ENCODE data around the gene TAP2.
A peak's percentile ranks its signal among the peaks of the same experiment; 100 is the strongest.

Gene TAP2

GRCh38 chr6:32853541-32854375 lies 15.2 kb upstream of the TAP2 start, which contains the start of the genes PSMB9 and TAP1:
Gene PSMB9, plus strand, starts transcription at chr6:32854192. Its CDS starts 38 bp downstream, at chr6:32854230.
Gene TAP1, minus strand, starts transcription at chr6:32853704. Its CDS starts 68 bp downstream, at chr6:32853636.
- no peaks in the 10 kb centered on the region for H3F3A ChIP-seq (ENCODE audit: insufficient read depth, low read length)
- peak within 1 kb of the TSS; percentile 77 for H3K4me3 ChIP-seq (ENCODE audit: low read depth, low read length, poor library complexity, severe bottlenecking)
- H3K27ac ChIP-seq (ENCODE audit: low read depth, low read length, poor library complexity, severe bottlenecking) = peak within 1 kb of the TSS; percentile 76
- H4K20me1 ChIP-seq (ENCODE audit: insufficient read depth, low read length) = no peaks in the 10 kb centered on the region
- H3K27me3 ChIP-seq (ENCODE audit: insufficient read depth, low read length) = no peaks in the 10 kb centered on the region
- no peaks in the 10 kb centered on the region for H3K9me2 ChIP-seq (ENCODE audit: low read depth, low read length)
- H3K4me2 ChIP-seq (ENCODE audit: low read length) = peak within 1 kb of the TSS; percentile 98
- no peaks in the 10 kb centered on the region for H3K79me2 ChIP-seq (ENCODE audit: insufficient read depth, low read length)
- H3K36me3 ChIP-seq (ENCODE audit: insufficient read depth, low read length) = peaks cover 42% of the 10 kb centered on the region
- peaks cover 33% of the 10 kb centered on the region for H3K4me1 ChIP-seq (ENCODE audit: insufficient read depth, low read length, severe bottlenecking)
- peak within 1 kb of the TSS; percentile 84 for H3K9ac ChIP-seq (ENCODE audit: low read length)
- TF ChIP-seq CTCF (IDR thresholded peaks at IDR 0.05; ENCODE audit: low read length) (peak; percentile 80), EZH2 (IDR thresholded peaks at IDR 0.05; ENCODE audit: borderline replicate concordance, low read length) (no peak)
- no peaks in the 10 kb centered on the region for H3K9me3 ChIP-seq (ENCODE audit: low read length)
- H2AFZ ChIP-seq (ENCODE audit: low read length) = no peak within 1 kb of the TSS

GRCh38 chr6:32852844-32853540 lies 14.5 kb upstream of the TAP2 start:
- TF ChIP-seq CTCF (IDR thresholded peaks at IDR 0.05; ENCODE audit: low read length) (no peak), EZH2 (IDR thresholded peaks at IDR 0.05; ENCODE audit: borderline replicate concordance, low read length) (no peak)
- no peak overlapping the region for H2AFZ ChIP-seq (ENCODE audit: low read length)
- H3K27me3 ChIP-seq (ENCODE audit: insufficient read depth, low read length) = no peaks in the 10 kb centered on the region
- H3K36me3 ChIP-seq (ENCODE audit: insufficient read depth, low read length) = peaks cover 42% of the 10 kb centered on the region
- peak overlapping the region; percentile 77 for H3K4me3 ChIP-seq (ENCODE audit: low read depth, low read length, poor library complexity, severe bottlenecking)
- no peaks in the 10 kb centered on the region for H4K20me1 ChIP-seq (ENCODE audit: insufficient read depth, low read length)
- H3K27ac ChIP-seq (ENCODE audit: low read depth, low read length, poor library complexity, severe bottlenecking) = peak overlapping the region; percentile 55
- H3K4me1 ChIP-seq (ENCODE audit: insufficient read depth, low read length, severe bottlenecking) = peaks cover 33% of the 10 kb centered on the region
- peak overlapping the region; percentile 98 for H3K4me2 ChIP-seq (ENCODE audit: low read length)
- peak overlapping the region; percentile 84 for H3K9ac ChIP-seq (ENCODE audit: low read length)
- H3K79me2 ChIP-seq (ENCODE audit: insufficient read depth, low read length) = no peaks in the 10 kb centered on the region
- H3F3A ChIP-seq (ENCODE audit: insufficient read depth, low read length) = no peaks in the 10 kb centered on the region
- H3K9me2 ChIP-seq (ENCODE audit: low read depth, low read length) = no peaks in the 10 kb centered on the region
- no peaks in the 10 kb centered on the region for H3K9me3 ChIP-seq (ENCODE audit: low read length)

GRCh38 chr6:32852018-32852843 lies 13.7 kb upstream of the TAP2 start:
- no peak overlapping the region for H2AFZ ChIP-seq (ENCODE audit: low read length)

More at GRCh38 chr6:32852018-32852843, 13.7 kb upstream of the TAP2 start:
- Histone ChIP-seq H3K9me2 (ENCODE audit: low read depth, low read length) (no peaks in the 10 kb centered on the region), H3K4me1 (ENCODE audit: insufficient read depth, low read length, severe bottlenecking) (peaks cover 33% of the 10 kb centered on the region), H3K27me3 (ENCODE audit: insufficient read depth, low read length) (no peaks in the 10 kb centered on the region), H3F3A (ENCODE audit: insufficient read depth, low read length) (no peaks in the 10 kb centered on the region), H3K9me3 (ENCODE audit: low read length) (no peaks in the 10 kb centered on the region), H3K9ac (ENCODE audit: low read length) (peak overlapping the region; percentile 84), H3K4me3 (ENCODE audit: low read depth, low read length, poor library complexity, severe bottlenecking) (peak overlapping the region; percentile 77), H3K79me2 (ENCODE audit: insufficient read depth, low read length) (no peaks in the 10 kb centered on the region), H3K36me3 (ENCODE audit: insufficient read depth, low read length) (peaks cover 41% of the 10 kb centered on the region), H4K20me1 (ENCODE audit: insufficient read depth, low read length) (no peaks in the 10 kb centered on the region), H3K27ac (ENCODE audit: low read depth, low read length, poor library complexity, severe bottlenecking) (peak overlapping the region; percentile 55), H3K4me2 (ENCODE audit: low read length) (peak overlapping the region; percentile 98)
- TF ChIP-seq CTCF (IDR thresholded peaks at IDR 0.05; ENCODE audit: low read length) = no peak
- TF ChIP-seq EZH2 (IDR thresholded peaks at IDR 0.05; ENCODE audit: borderline replicate concordance, low read length) = no peak

All from OCI-LY1 (cell line).